Cardiac ventricle fibroblast (primary cell): ENCODE measurements around the gene TXNDC17. TPM values are rescaled to one million over a fixed set of nuclear protein-coding genes. Genes with fewer than 3 reads are reported as not detected.

ENCODE experiments used
- total RNA-seq: library from RNA; depleted of rRNA; stranded (reverse); fragments of >200 nt; gene quantifications from 2 replicates; pipeline ENCODE4 v1.2.3, GENCODE V29; 2015

The TXNDC17 gene
- total RNA-seq = 172 and 183 TPM in 2 replicates

DNA sequence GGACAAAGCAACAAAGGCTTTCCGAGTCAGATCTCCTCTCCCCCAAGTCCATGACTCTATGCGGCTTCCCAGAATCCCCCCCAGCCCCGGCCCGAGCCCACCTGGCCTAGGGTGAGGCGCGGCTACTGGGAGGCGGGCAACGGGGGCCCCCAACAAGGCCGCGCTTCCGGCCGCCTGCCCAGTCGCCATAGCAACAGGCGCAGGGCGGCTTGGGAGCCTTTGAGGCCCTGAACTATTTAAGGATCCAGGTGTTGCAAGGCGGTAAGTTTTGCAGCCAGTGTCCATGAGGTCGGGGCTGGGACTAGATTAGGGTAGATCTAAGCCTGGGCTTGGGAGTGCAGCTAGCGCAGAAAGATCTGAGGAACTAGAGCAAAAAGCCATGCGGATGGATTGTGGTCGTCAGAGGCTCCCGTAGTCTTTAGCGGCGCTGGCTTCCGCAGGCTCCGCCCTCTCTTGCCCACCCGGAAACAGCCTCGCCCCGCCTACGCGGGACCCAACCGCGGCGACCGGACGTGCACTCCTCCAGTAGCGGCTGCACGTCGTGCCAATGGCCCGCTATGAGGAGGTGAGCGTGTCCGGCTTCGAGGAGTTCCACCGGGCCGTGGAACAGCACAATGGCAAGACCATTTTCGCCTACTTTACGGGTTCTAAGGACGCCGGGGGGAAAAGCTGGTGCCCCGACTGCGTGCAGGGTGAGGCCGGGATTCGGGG, at the start of gene TXNDC17, which contains the start of gene KIAA0753:
Gene TXNDC17 (plus strand): TSS at position 525 of the 711 bp plus-strand sequence. CDS start 23 bp downstream, at position 548.
Gene KIAA0753 (minus strand): TSS at position 176 of the 711 bp plus-strand sequence. CDS start 5,608 bp downstream, outside the sequence.

DNA sequence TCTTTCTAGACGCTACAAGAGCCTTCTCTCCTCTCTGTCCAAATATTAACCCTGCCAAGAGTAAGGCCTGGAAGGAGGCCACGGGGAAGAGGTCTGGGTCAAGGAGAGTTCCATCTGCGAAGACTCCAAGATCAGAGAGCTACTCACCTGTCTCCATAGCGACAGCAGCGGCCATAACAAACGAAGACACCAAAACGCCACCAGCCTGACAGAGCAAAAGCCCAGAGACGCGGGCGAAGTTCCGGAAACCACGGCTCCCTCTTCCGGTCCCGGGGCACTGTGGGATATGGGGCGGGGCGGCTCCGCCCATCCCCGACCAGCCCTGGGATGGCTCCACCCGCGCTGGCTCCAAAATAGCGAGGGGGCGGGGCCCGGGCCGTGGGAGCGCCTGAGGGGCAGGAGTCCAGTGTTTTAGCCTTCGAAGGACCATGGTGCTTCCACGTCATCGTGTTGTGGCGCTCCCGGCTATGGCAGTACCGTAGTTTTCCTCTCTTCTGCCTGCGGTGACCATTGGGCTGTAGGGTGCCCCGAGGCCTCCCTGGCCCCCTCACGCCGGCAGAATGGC, 10.6 kb downstream of the TXNDC17 start, which contains the start of the genes C17orf100 and MED31:
Gene C17orf100 (plus strand): TSS at position 409 of the 565 bp plus-strand sequence. CDS start 152 bp downstream, at position 561.
Gene MED31 (minus strand): TSS at position 252 of the 565 bp plus-strand sequence. CDS start 77 bp downstream, at position 175.

Other genes with a start within 250 kb of the TXNDC17 start
- not detected in 2 replicates for gene AIPL1, start 205.9 kb upstream of the TXNDC17 start, total RNA-seq
- gene PIMREG, start 196.6 kb upstream of the TXNDC17 start, total RNA-seq = 4.3 and 6.6 TPM in 2 replicates
- gene PITPNM3, start 84.5 kb upstream of the TXNDC17 start, total RNA-seq = 0.62 and 1.2 TPM in 2 replicates
- gene KIAA0753, start 349 bp upstream of the TXNDC17 start, total RNA-seq = 8.0 and 10.5 TPM in 2 replicates
- 5.1 and 10.7 TPM in 2 replicates for gene MED31, start 10.5 kb downstream of the TXNDC17 start, total RNA-seq
- gene C17orf100, start 10.7 kb downstream of the TXNDC17 start, total RNA-seq = 0.54 and 0.94 TPM in 2 replicates
- gene SLC13A5, start 72.3 kb downstream of the TXNDC17 start, total RNA-seq = not detected in 2 replicates
- gene XAF1, start 115.0 kb downstream of the TXNDC17 start, total RNA-seq = 11.1 and 14.4 TPM in 2 replicates
- 0.31 and 0.39 TPM in 2 replicates for gene FBXO39, start 135.2 kb downstream of the TXNDC17 start, total RNA-seq
- gene TEKT1, start 190.7 kb downstream of the TXNDC17 start, total RNA-seq = not detected in 2 replicates